ENCODE results near the gene COL18A1.
"Not testable (repeated sequence)": the region's sequence is repeated elsewhere in the genome, so short reads cannot be mapped to it uniquely, and the experiment has no call there.

COL18A1 gene

GRCh38 chr21:45439901-45440461 lies 35.0 kb downstream of the COL18A1 start:
- DNase-seq: no peak

GRCh38 chr21:45440736-45441350 lies 35.9 kb downstream of the COL18A1 start:
- DNase-seq: no peak

DNA sequence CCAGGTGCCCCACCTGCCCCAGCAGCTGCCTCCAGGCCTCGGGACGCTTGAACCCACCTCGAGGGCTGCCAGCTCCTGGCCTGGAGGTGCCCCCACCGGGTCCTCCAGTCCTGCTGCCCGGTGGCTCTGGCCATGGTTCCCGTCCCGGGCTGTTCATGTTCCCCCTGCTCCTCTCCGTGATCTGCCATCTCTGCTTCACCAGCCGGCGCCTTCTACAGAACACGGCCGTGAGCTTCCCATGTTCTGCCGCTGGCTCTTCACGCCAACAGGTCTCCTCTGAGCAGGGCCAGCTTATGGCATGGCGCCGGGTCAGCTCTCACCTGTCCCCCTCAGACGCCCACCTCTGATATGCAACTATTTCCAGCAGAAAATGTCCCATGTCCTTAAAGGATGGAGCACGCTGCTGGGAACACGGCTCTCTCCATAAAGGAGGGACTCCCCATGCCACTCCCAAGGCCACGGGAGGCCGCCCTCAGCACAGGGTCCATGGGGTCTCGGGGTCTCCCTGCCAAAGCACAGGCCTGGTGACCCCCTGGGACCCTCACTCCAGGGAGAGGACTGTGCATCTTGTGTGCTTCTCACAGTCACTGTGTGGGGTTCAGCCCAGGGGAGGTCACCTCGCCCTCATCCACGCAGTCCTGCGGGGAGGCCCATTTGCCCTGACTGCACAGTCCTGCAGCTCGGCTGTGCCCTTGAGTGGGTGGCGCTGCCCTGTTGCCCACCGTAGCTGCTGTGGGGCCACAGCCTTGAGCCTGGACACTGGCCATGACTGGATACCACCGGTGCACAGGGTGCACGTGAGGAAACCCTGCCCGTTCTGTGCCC lies 36.7 kb downstream of the COL18A1 start:
- DNase-seq: no peak

DNA sequence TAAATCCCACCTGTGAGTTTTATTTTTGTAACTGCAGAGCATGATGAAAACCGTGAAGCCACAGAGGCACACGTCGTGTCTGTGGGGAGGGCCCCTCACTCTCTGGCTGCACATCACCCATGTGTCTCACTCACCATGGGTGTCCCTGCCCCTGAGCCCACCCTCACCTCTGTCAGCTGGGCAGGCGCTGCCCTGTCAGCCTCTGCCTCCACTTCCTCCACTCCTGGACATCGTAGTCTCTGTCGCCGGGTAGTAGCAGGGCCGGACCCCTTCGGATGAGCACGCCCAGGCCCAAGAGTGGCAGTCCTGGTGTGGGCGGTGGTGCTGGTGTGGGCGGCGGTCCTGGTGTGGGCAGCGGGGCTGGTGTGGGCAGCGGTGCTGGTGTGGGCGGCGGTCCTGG lies 37.3 kb downstream of the COL18A1 start:
- DNase-seq: no peak

- DNase-seq: not testable (repeated sequence)
Observed at GRCh38 chr21:45442686-45443594, 38.0 kb downstream of the COL18A1 start.

- no peak for DNase-seq
Observed at GRCh38 chr21:45443595-45444181, 38.7 kb downstream of the COL18A1 start.

- no peak for DNase-seq
Observed at GRCh38 chr21:45444385-45444784, 39.4 kb downstream of the COL18A1 start.

GRCh38 chr21:45445369-45445768 lies 40.4 kb downstream of the COL18A1 start:
- no peak for DNase-seq

DNA sequence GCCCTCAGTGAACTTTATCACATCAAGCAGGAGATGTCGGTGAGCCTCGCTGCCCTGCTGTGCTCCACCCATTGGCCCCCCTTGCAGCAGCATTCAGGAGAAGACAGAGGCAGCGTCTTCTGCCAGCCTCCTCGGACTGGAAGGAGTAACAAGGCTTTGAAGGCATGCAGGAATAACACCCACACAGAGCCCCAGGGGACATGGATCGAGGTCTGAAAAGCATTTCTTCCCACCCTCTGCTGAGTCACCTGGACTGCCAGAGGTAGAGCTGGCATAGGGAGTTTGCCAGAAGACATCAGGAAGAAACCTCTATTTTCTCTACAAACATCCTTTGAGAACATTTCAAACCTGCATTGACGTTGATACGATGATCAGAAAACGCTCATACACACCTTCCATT lies 42.9 kb downstream of the COL18A1 start:
- DNase-seq: no peak

GRCh38 chr21:45448283-45448809 lies 43.4 kb downstream of the COL18A1 start:
- DNase-seq: no peak

GRCh38 chr21:45448810-45449657 lies 44.1 kb downstream of the COL18A1 start:
- DNase-seq: peak; percentile 50

DNA sequence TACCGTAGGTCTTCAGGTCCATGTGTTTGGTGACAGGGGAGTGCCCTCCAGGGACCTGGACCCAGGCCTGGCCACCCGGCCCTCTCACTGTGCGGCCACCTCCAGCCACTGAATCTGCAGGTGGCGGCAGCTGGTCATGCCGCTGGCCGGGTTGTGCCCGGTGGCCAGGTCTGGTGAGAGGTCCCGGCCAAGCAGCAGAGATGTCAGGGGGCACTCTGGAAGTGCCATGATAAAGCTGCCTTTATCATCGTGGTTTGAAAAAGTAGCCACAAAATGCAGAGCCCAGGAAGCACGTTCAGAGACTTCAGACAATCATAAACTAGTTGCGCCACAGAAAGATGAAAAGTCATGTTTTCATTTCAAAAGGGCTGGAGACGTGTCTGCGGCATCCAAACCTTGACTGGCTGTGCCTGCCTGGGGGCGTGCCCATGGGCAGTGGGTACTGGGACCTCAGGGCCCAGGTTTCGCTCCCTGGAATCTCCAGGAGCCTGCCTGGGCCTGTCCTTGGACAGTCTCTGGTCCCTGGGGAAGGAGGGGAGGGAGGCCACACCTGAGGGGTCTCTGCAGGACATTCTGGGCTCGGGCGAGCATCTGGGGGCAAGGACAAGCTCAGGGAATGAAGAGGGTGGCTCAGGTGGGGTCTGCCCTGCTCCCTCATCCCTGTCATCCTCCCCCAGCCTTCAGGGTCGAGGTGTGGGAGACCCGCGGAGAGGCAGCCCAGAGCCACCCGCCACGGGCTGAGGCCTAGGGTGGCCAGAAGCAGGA lies 44.9 kb downstream of the COL18A1 start:
- no peak for DNase-seq

DNA sequence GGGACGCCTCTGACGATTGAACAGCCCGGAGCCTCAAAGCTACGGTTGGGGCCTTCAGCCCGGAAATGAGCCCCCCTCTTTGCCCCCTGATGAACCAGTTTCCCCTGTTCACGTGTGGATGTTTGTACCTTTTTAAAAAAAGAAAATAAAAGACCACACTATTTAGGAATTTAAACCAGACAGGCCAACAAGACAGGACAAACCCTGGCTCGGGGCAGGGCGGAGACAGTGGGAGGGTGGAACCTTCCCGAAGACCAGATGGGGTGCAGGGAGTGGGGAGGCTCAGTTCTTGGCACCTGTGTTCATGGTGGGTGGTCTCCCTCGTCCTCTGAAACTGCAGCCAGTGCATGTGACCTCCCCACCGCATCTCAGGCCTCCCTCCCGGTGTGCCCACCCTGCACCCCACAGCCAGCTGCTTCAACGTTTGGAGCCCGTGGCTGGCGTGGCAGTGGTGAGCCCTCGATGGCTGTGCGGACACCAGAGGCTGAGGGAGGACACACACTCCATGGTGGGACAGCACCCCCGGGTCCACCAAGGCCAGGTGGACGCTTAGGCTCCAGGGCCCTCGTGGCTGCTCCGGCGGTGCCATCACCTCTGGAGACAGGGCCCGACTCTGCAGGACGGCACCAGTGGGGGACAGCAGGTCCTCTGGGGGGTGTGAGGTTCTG lies 45.6 kb downstream of the COL18A1 start:
- DNase-seq: no peak

- no peak for DNase-seq
Observed at GRCh38 chr21:45451091-45451740, 46.3 kb downstream of the COL18A1 start.

- DNase-seq: no peak
Observed at GRCh38 chr21:45451771-45452182, 46.8 kb downstream of the COL18A1 start.

DNA sequence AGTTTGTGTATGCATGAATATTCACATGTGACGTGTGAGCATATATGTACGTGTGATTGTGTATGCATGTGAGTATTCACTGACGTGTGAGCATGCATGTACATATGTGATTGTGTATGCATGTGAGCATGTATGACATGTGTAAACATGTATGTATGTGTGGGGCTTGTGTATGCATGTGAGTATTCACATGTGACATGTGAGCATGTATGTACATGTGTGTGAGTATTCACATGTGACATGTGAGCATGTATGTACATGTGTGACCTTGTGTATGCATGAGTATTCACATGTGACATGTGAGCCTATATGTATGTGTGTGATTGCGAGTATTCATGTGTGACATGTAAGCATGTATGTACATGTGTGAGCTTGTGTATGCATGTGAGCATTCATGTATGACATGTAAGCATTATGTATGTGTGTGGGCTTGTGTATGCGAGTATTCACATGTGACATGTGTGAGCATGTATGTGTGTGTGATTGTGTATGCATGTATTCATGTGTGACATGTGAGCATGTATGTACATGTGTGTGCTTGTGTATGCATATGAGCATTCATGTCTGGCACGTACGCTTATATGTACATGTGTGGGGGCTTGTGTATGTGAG lies 47.8 kb downstream of the COL18A1 start:
- DNase-seq: no peak

DNA sequence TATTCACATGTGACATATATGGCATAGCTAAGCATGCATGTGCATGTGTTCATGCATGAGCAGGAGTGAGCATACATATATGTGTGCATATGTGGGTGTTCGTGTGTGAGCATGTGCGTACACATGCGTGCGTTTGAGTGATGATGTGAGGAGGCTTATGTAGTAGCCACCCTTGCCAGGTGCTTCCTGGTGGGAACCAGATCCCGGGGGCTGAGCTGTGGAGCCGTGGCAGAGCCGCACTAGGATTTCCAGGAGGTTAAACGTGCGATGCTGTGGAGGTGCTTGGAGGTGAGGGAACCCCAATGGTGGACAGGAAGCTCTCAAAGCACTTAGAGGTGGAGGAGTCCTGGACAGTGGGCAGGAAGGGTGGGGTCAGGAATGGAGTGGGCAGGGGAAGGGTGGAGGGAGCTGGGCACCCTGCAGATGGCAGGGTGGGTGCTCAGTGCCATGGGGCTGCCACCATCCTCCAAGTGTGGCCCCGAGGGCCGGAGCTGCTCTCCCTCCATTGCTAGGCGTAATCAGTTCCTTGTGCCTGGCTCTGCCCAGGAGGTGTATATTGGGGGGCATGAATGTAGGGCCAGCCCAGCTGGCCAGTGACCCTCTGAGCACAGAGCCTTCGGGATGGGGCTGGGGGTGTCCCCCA lies 48.5 kb downstream of the COL18A1 start:
- no peak for DNase-seq
